ENCODE data around the gene HDAC9.
"Not testable (repeated sequence)": the region's sequence is repeated elsewhere in the genome, so short reads cannot be mapped to it uniquely, and the experiment has no call there.

HDAC9 gene

GRCh38 chr7:18724318-18724717 is 228.8 kb downstream of the HDAC9 start:
- no peak for TF ChIP-seq CTCF (IDR thresholded peaks at IDR 0.05; ENCODE audit: extremely low read depth, missing control alignments)
- no peak for DNase-seq (ENCODE audit: low spot score)

- TF ChIP-seq CTCF (IDR thresholded peaks at IDR 0.05; ENCODE audit: extremely low read depth, missing control alignments), result no peak
- DNase-seq (ENCODE audit: low spot score), result no peak
These were observed 231.7 kb downstream of the HDAC9 start for GRCh38 chr7:18727115-18727870.

- DNase-seq (ENCODE audit: low spot score), result not testable (repeated sequence)
These were observed 240.5 kb downstream of the HDAC9 start for GRCh38 chr7:18736012-18736411.

GRCh38 chr7:18740579-18740988 is 245.0 kb downstream of the HDAC9 start:
- no peak for TF ChIP-seq CTCF (IDR thresholded peaks at IDR 0.05; ENCODE audit: extremely low read depth, missing control alignments)
- no peak for DNase-seq (ENCODE audit: low spot score)

- DNase-seq (ENCODE audit: low spot score), result no peak
- TF ChIP-seq CTCF (IDR thresholded peaks at IDR 0.05; ENCODE audit: extremely low read depth, missing control alignments), result no peak
These were observed 258.5 kb downstream of the HDAC9 start for GRCh38 chr7:18753972-18754610.

- DNase-seq (ENCODE audit: low spot score), result no peak
- TF ChIP-seq CTCF (IDR thresholded peaks at IDR 0.05; ENCODE audit: extremely low read depth, missing control alignments), result no peak
These were observed 259.2 kb downstream of the HDAC9 start for GRCh38 chr7:18754766-18755165.

GRCh38 chr7:18755793-18756192 is 260.2 kb downstream of the HDAC9 start:
- DNase-seq (ENCODE audit: low spot score), result no peak
- no peak for TF ChIP-seq CTCF (IDR thresholded peaks at IDR 0.05; ENCODE audit: extremely low read depth, missing control alignments)
